ENCODE results near the gene ERAS. TPM values are rescaled to one million over a fixed set of nuclear protein-coding genes. Genes with fewer than 3 reads are reported as not detected.

The ERAS gene, protein sequence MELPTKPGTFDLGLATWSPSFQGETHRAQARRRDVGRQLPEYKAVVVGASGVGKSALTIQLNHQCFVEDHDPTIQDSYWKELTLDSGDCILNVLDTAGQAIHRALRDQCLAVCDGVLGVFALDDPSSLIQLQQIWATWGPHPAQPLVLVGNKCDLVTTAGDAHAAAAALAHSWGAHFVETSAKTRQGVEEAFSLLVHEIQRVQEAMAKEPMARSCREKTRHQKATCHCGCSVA
- not detected in 2 replicates for total RNA-seq

GRCh38 chrX:48826135-48826875, at the start of gene ERAS:
ERAS (plus strand) TSS chrX:48826513; CDS start chrX:48829124, 2,611 bp downstream.

DNA sequence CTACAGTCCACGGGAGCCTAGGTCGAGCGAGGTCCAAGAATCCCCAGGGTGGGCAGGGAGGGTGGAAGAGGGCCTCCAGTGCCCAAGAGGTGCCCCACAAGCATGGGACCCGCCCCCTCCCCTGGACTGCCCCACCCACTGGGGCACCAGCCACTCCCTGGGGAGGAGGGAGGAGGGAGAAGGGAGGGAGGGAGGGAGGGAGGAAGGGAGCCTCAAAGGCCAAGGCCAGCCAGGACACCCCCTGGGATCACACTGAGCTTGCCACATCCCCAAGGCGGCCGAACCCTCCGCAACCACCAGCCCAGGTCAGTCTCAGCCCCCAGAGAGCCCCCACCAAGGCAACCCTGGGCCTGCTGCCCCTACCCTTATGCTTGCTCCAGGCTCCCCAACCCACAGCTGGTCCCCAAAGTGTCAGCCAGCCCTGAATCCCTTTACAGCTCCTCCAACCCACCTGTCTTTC, 39.9 kb upstream of the ERAS start, which contains the start of gene GATA1:
TSS of gene GATA1 (plus strand) at position 250 of the 460 bp plus-strand sequence. CDS start 4,520 bp downstream, outside the sequence.

DNA sequence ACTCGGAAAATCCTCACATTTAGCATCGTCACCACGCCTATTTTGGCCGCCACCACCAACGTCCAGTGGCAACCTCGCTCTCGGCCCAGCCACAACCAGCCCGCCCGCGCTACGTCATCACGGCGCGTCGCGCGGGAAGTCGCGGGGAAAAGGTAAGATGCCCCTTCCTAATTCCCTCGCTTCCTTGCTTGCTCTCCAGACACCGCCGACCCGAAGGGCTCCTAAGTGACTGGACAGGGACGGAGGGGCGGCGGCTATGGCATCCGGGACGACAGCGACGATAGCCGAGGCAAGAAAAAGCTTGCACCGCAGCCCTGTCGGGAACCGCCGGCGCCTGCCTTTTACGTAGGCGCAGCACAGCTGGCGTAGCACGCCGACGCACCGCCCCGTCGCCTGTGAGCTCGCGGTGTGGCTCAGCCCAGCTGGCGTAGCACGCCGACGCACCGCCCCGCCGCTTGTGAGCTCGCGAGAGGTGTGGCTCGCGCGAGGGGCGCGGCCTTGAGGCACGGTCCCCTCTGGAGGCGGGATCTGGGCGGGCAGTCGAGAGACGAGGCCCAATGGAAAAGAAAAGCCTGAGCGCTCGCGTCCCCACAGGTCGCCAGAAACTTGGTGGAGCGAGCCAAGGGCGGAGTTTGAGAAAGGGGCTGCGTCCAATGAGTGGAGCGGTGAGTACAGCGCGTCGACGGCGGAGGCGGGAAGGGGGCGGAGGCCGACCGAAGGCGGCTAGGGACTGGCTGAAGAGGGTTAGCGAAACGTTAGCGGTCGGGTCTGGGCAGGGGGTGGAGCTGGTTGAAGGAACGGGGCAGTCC, 24.8 kb upstream of the ERAS start, which contains the start of gene HDAC6:
TSS of gene HDAC6 (plus strand) at position 788 of the 809 bp plus-strand sequence. CDS start 626 bp downstream, outside the sequence.

DNA sequence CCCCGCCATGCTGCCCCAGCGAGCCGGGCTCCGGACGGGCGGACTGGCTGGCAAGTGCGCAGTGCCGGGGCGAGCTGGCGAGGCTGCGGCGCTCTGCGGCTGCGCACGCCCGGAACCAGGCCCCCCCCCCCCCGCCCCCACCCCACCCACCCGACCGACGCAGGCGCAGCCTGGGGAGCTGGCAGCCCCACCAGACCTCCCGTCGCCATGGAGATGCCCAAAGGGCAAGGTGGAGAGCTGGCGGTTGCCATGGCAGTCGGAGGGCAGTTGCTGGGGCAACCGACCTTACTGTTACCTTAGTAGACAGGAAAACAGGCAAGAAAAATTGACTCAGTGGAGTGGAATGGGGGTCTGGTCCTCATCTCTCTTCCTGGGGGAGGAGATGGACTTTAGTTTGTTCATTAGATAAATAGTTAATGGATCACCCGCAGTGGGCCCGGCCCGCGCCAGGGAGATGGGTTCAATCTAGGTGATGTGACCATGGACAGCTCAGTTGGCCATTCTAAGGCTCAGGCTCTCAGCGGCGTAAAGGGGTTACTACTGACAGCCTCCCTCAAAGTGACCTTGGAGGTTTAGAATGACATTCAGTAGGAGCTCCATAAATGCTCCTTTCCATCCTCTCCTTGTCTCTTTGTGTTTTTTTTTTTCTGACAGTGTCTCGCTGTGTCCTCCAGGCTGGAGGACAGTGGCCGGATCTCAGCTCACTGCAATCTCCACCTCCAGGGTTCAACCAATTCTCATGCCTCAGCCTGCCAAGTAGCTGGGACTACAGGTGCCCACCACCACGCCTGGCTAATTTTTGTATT, 9.4 kb downstream of the ERAS start, which contains the start of gene PCSK1N:
TSS of gene PCSK1N (minus strand) at position 87 of the 806 bp plus-strand sequence. CDS start at position 9, 78 bp downstream.

Other genes with a start within 250 kb of the ERAS start
- gene WDR13, start 229.0 kb upstream of the ERAS start, total RNA-seq = 87.4 and 109 TPM in 2 replicates
- gene WAS, start 142.7 kb upstream of the ERAS start, total RNA-seq = 0.22 and 0.25 TPM in 2 replicates
- 3.2 and 14.1 TPM in 2 replicates for gene SUV39H1, start 129.8 kb upstream of the ERAS start, total RNA-seq
- not detected in 2 replicates for gene GLOD5, start 64.8 kb upstream of the ERAS start, total RNA-seq
- not detected in 2 replicates for gene GATA1, start 39.9 kb upstream of the ERAS start, total RNA-seq
- 30.6 and 34.2 TPM in 2 replicates for gene HDAC6, start 24.4 kb upstream of the ERAS start, total RNA-seq
- gene PCSK1N, start 9.1 kb downstream of the ERAS start, total RNA-seq = 2.9 TPM in 1 of 2 replicates, not detected in the other
- 36.4 and 39.3 TPM in 2 replicates for gene TIMM17B, start 71.3 kb downstream of the ERAS start, total RNA-seq
- gene PQBP1, start 71.4 kb downstream of the ERAS start, total RNA-seq = 61.5 and 89.0 TPM in 2 replicates
- 13.9 and 14.6 TPM in 2 replicates for gene SLC35A2, start 85.1 kb downstream of the ERAS start, total RNA-seq
- 6.2 and 7.0 TPM in 2 replicates for gene PIM2, start 92.5 kb downstream of the ERAS start, total RNA-seq
- gene OTUD5, start 131.1 kb downstream of the ERAS start, total RNA-seq = 37.0 and 40.7 TPM in 2 replicates
- gene KCND1, start 145.3 kb downstream of the ERAS start, total RNA-seq = 0.33 and 1.2 TPM in 2 replicates
- gene GRIPAP1, start 175.8 kb downstream of the ERAS start, total RNA-seq = 23.1 and 29.9 TPM in 2 replicates
- gene TFE3, start 216.8 kb downstream of the ERAS start, total RNA-seq = 42.5 and 42.7 TPM in 2 replicates
- gene CCDC120, start 232.5 kb downstream of the ERAS start, total RNA-seq = 0.11 and 0.37 TPM in 2 replicates
- 6.6 and 9.1 TPM in 2 replicates for gene PRAF2, start 247.5 kb downstream of the ERAS start, total RNA-seq